22Rv1 (cell line): ENCODE results near the gene BTBD19.

Experiments used
- H3K27ac ChIP-seq: fragments of 450-650 bp; 2 replicates; pipeline ENCODE4 v1.5.1; 2017
- CTCF ChIP-seq: fragments of 450-650 bp; IDR thresholded peaks from 2 replicates; pipeline ENCODE4 v1.5.1; 2017; ENCODE audit warnings: mild to moderate bottlenecking
- ZFX ChIP-seq: fragments of 450-650 bp; IDR thresholded peaks from 2 replicates; pipeline ENCODE4 v1.6.1; 2017; ENCODE audit warnings: antibody characterized with exemption, borderline replicate concordance

Gene BTBD19

DNA sequence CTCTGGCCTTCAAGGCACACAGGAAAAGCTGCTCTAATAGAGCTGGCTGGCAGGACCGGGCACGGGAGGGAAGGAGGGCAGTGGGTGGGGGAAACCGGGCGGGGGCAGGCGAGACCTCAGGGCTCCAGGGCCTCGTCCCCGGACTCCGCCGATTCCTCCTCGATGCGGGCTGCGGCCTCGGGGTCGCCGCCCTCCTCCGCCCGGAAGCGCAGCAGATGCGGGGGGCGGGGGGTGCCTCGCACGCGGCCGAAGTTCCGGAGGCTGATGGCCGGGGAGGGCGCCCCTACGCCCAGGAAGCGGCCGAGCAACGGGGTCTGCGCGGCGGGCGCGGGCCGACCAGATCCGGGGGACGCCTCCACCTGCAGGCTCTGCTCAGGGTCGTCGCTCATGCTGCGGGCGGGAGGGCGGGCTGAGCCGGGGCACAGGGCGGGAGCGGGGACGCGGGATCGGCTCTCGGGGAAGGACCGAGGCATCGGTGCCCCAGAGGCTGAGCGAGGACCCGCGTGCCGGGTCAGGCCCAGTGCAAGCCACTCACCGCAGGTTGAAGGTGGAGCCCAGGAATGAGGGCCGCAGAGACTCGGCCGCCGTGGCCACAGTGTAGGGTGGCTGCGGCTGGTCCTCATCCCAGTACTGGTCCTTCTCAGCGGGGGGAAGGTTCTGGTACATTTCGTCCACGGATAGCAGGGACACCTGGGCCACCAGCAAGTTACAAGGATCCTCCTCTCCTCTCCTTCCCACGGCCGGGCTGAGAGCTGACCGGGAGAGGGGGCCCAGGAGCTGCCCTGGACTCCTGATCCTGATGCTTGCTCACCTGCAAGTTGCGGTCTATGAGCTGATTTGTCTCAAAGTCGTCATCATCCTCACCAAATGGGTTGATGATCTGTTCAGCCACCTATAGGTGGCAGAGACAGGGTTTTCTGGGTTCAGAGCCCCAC, 24.0 kb upstream of the BTBD19 start:
- no peak for TF ChIP-seq CTCF
- TF ChIP-seq ZFX, result no peak
- no peak overlapping the region for H3K27ac ChIP-seq

DNA sequence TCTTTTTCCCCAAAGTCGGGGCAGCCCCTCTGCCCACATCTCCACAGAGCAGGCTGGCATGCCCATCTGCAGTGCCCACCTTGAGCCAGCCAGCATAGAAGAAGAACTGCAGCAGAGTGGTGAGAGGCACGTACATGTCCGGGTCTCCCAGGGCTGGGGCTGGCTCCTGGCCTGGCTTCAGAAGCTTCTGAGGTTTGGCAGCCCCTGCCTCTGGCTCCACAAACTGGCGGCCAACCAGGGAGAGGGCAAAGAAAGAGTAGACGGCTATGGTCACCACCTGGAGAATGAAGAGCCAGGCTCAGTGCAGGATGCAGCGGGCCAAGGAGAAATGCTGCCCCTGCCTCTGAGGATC, 23.3 kb upstream of the BTBD19 start:
- TF ChIP-seq CTCF (no peak), ZFX (no peak)
- H3K27ac ChIP-seq, result no peak overlapping the region

DNA sequence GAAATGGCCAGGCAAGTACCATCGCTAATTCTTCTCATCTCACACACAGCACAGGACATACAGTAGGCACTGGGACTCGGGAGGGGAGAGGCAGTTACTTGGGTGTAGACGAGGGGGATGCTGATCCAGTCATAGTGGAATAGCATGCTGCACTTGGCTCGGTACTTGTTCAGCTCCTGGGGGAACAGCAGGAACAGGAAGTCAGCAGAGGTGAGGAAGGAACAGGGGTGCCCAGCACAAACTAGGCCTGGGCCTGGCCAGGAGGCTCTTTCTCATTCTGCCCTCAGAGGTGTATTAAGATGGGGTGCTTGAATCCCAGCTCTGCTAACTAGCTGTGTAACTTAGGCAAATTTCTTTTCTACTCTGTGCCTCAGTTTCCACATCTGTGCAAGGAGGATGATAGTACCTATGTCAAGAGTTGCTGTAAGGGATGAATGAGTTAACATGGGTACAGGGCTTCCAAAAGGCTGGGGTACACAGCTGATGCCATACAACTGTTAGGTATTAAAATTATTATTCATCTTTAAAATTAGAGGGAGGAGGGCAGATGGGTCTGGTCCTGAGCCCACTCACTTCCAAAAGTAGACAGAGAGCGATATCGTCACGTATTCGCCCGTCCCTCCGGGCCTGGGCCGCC, 22.7 kb upstream of the BTBD19 start:
- no peak overlapping the region for H3K27ac ChIP-seq
- TF ChIP-seq ZFX, result no peak
- TF ChIP-seq CTCF, result no peak

- H3K27ac ChIP-seq, result no peak overlapping the region
- TF ChIP-seq CTCF (peak; percentile 97), ZFX (no peak)
Measured at GRCh38 chr1:44786138-44786840, 22.0 kb upstream of the BTBD19 start.

GRCh38 chr1:44786841-44787426, 21.4 kb upstream of the BTBD19 start:
- TF ChIP-seq CTCF (no peak), ZFX (no peak)
- no peak overlapping the region for H3K27ac ChIP-seq

GRCh38 chr1:44787506-44787905, 20.8 kb upstream of the BTBD19 start:
- H3K27ac ChIP-seq, result no peak overlapping the region
- TF ChIP-seq ZFX, result no peak
- TF ChIP-seq CTCF, result no peak
